Esophagus muscularis mucosa (tissue), 4 donors: ENCODE measurements around the gene RAD51B.

Experiments
- CTCF ChIP-seq, 3 experiments: fragments of 200-600 bp in 2 of 3; fragments of 450-650 bp in 1 of 3; sonication (generic) in 2 of 3; IDR thresholded peaks; one replicate each; pipeline ENCODE4 v1.5.1; 2017 to 2019; ENCODE audit warnings: antibody characterized with exemption in 3 of 3, mild to moderate bottlenecking in 2 of 3, moderate library complexity in 1 of 3
- EP300 ChIP-seq: sonication (generic); formaldehyde crosslinking; IDR thresholded peaks from one replicate; pipeline ENCODE4 v1.6.1; 2017; ENCODE audit warnings: antibody characterized with exemption
- POLR2A ChIP-seq: fragments of 450-650 bp; IDR thresholded peaks from one replicate; pipeline ENCODE4 v1.6.1; 2017; ENCODE audit warnings: antibody characterized with exemption, moderate library complexity, mild to moderate bottlenecking, low read depth
- POLR2AphosphoS5 ChIP-seq, 2 donors: sonication (generic); formaldehyde crosslinking; IDR thresholded peaks; one replicate each; pipeline ENCODE4 v1.6.1; 2017; ENCODE audit warnings: antibody characterized with exemption in 2 of 2

- TF ChIP-seq CTCF (IDR thresholded peaks at IDR 0.05) = no peak
- TF ChIP-seq POLR2A = no peak
- TF ChIP-seq POLR2AphosphoS5 (IDR thresholded peaks at IDR 0.05) = peak in 1 of 2 donors; percentile 24
- TF ChIP-seq EP300 = no peak
Measured at GRCh38 chr14:68630611-68631393, 811.2 kb downstream of the RAD51B start.
